22Rv1 (cell line): ENCODE measurements around the gene TBC1D1.

ENCODE experiments used
- ZFX ChIP-seq: fragments of 450-650 bp; IDR thresholded peaks from 2 replicates; pipeline ENCODE4 v1.6.1; 2017; ENCODE audit warnings: antibody characterized with exemption, borderline replicate concordance
- TF ChIP-seq, protein P1 (sequence below): fragments of 450-650 bp; IDR thresholded peaks from 2 replicates; pipeline ENCODE4 v1.5.1; 2017; ENCODE audit warnings: mild to moderate bottlenecking

DNA sequence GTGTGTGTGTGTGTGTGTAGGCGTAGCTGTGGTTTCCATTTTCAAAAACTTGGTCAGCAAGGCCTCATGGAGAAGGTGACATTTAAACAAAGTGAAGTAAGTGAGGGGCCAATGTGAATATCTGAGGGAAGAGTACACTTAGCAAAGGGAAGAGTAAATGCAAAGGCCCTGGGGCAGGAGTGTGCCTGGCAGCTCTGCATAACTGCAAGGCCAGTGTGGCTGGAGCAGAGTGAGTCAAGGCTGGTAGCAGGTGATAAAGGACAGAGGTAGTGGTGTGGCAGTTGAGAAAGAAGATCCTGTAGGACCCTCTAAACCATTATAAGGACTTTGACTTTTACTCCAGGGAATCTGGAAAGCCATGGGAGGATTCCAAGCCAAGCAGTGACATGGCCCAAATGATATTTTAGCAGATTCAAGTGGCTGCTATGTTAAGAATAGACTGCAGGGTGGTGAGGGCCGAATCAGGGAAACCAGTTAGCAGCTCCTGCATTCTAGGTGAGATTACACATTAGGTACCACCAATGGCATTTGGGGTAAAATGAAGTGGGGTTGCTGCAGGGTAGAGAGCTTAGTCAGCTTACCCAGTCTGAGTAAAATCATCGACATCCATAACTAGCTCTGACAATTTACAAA is 5.9 kb upstream of the TBC1D1 start:
- TF ChIP-seq, protein P1, sequence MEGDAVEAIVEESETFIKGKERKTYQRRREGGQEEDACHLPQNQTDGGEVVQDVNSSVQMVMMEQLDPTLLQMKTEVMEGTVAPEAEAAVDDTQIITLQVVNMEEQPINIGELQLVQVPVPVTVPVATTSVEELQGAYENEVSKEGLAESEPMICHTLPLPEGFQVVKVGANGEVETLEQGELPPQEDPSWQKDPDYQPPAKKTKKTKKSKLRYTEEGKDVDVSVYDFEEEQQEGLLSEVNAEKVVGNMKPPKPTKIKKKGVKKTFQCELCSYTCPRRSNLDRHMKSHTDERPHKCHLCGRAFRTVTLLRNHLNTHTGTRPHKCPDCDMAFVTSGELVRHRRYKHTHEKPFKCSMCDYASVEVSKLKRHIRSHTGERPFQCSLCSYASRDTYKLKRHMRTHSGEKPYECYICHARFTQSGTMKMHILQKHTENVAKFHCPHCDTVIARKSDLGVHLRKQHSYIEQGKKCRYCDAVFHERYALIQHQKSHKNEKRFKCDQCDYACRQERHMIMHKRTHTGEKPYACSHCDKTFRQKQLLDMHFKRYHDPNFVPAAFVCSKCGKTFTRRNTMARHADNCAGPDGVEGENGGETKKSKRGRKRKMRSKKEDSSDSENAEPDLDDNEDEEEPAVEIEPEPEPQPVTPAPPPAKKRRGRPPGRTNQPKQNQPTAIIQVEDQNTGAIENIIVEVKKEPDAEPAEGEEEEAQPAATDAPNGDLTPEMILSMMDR, result no peak
- TF ChIP-seq ZFX, result no peak
